GM18907 (cell line): ENCODE data around the gene HS1BP3.

Source experiments
- ATAC-seq: cut with Tn5 transposase; IDR thresholded peaks from one replicate; pipeline ENCODE4 v1.9.1; 2021; ENCODE audit warnings: mild to moderate bottlenecking, moderate library complexity; ENCODE audit not compliant: unreplicated experiment

Gene HS1BP3

GRCh38 chr2:20603791-20604190 is 47.1 kb downstream of the HS1BP3 start:
- no peak for ATAC-seq

GRCh38 chr2:20602803-20603202 is 48.1 kb downstream of the HS1BP3 start:
- ATAC-seq: no peak

GRCh38 chr2:20600756-20601325 is 50.1 kb downstream of the HS1BP3 start:
- ATAC-seq: no peak

- no peak for ATAC-seq
These were observed 50.9 kb downstream of the HS1BP3 start for GRCh38 chr2:20599861-20600461.

- no peak for ATAC-seq
These were observed 51.8 kb downstream of the HS1BP3 start for GRCh38 chr2:20599001-20599600.

- ATAC-seq: no peak
These were observed 53.1 kb downstream of the HS1BP3 start for GRCh38 chr2:20597860-20598183.

GRCh38 chr2:20596973-20597859 is 53.7 kb downstream of the HS1BP3 start:
- ATAC-seq: no peak

GRCh38 chr2:20596193-20596972 is 54.5 kb downstream of the HS1BP3 start:
- ATAC-seq: peak; percentile 13

GRCh38 chr2:20595439-20596192 is 55.3 kb downstream of the HS1BP3 start:
- peak; percentile 91 for ATAC-seq

GRCh38 chr2:20594957-20595356 is 55.9 kb downstream of the HS1BP3 start:
- peak; percentile 0 for ATAC-seq

- no peak for ATAC-seq
These were observed 56.7 kb downstream of the HS1BP3 start for GRCh38 chr2:20594048-20594750.

- no peak for ATAC-seq
These were observed 57.5 kb downstream of the HS1BP3 start for GRCh38 chr2:20593072-20594034.

- ATAC-seq: no peak
These were observed 58.5 kb downstream of the HS1BP3 start for GRCh38 chr2:20592106-20593071.

GRCh38 chr2:20590704-20591515 is 60.0 kb downstream of the HS1BP3 start:
- no peak for ATAC-seq

- ATAC-seq: no peak
These were observed 60.8 kb downstream of the HS1BP3 start for GRCh38 chr2:20589975-20590703.
